Measurements from ENCODE around the gene FHIT.
A peak's percentile ranks its signal among the peaks of the same experiment; 100 is the strongest.

FHIT gene

DNA sequence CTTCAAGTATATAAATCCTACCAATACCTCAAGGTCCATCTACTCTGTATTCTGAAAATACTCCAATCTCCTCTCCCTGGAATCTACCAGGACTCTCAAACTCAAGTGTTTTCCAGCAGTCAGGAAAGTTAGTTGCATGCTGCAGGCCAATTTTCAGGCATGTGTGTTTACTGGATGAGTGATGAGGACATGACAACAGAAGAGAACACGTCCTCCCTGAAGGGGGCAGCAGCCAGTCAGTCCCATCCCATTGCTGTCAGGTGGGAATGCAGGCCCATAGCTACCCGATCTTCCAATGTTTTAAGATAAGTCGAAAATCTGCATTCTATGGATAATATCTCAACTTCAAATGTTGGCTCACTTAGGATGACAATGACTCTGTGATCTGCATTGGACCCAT is 496.2 kb downstream of the FHIT start:
- no peak for DNase-seq

DNA sequence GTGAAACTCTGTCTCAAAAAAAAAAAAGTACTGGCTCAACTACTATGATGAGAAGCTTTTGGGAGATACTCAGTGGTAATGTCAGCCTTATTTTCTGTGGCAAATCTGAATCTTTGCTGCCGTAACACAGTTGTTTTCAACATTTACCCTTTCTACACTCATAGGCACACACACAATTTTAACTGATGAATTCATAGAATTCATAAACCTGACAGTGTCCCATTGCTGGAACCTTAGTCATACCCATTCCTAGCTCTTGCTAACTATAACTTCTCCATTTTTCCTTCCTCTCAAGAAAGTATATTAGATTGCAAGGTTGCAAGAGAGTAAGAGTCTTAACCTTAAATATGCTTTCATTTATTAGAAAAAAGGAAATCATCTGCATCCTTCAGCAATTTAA is 496.6 kb downstream of the FHIT start:
- DNase-seq = no peak

DNA sequence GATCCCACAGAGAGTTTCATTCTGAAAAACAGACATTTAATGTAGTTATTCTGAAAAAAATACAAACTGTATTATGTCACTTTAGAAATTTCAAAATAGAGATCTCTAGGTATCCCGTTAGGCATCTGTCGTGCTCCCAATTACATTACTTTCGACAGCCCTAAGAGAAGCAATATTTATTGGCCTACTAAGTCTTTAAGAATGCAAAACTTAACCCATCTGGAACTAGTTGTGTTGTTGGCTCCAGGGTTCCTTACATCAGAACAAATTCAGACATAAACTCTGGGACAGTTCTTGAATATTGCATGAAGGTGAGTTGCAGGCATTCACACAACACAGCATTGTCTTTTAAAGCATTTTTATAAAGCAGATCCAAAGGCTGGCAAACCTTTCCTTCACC is 498.4 kb downstream of the FHIT start:
- DNase-seq = no peak

DNA sequence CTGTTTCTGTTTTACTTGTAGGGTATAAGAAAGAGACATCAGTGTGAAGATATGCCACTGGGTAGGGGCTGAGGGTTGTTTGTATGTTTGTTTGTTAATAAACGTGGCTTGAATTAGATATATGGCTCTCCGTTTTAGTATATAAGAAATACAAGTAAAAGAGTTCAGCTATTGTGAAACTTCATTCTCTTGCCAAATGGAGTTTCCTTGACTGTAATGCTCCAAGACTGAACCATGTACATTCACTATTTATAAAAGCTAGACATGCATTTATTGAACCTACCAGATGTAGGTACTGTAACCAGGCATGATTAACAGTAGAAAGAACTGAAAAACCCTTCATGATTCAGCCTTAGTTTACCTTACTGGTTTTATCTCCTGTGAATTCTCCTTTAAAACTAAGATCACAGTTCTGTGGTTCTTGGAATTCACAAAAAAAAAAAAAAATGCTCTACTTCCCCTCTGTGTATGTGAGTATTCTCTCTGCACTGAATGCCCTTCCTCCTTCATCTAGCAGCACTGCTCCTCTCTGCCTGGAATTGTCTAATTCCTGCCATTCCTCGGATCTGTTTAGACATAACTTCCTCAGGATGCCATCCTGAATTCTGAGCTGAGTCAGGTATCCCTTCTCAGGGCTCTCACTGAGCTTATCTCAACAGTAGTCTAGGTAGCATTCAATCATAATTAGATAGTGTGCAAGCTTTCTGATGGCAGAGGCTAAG is 504.4 kb downstream of the FHIT start:
- no peak for DNase-seq

DNA sequence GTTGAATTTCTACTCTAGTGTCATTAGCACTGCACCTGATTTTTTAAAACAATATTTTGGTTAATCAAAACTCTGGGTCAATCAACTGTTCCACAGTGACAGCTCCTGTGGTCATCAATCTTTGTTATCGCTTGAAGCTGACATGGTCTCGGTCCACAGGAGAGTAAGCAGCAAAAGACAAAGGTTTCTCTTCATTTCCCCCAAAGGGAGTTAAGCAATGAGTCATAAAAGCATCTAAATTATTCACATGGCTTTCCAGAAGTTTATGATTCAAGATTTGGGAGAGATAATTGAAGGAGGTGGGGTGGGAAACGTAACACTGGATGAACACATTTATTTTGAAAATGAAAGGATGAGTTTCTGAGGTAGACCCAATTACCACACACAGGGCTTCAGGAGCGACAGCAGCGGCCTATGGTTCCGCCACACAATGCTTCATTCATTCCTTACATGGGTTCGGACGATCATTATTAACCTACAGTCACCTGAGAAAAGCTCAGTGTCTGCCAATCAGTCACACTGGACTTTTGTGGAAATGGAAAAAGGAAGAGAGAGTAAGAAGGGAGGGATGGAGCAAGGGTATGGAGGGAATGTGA is 505.1 kb downstream of the FHIT start:
- no peak for DNase-seq

DNA sequence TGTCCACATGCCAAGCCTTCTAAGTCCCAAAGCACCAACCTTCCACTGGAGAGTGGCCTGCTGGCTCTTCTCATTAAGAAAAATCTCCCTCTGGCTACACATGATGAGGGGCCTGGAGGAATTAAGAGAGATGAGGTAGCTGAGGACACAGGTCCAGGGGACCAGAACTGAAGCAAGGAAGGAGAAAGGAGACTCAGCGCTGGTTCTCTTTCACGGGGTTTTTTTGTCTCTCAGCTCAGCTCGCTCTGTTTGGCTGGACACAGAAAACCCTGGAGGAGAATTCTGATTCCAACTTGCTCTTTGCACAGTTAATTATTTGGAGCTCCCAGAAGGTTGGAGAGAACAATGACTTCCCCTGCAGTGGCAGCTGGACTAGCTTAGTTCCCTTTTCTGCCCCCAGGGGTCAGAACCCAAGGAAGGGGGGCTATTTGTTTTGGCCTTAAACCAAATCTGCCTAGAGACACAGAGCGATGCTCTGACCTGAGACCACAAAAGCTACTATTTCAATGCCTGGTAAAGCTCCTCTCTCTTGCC is 507.6 kb downstream of the FHIT start:
- DNase-seq = peak; percentile 81

DNA sequence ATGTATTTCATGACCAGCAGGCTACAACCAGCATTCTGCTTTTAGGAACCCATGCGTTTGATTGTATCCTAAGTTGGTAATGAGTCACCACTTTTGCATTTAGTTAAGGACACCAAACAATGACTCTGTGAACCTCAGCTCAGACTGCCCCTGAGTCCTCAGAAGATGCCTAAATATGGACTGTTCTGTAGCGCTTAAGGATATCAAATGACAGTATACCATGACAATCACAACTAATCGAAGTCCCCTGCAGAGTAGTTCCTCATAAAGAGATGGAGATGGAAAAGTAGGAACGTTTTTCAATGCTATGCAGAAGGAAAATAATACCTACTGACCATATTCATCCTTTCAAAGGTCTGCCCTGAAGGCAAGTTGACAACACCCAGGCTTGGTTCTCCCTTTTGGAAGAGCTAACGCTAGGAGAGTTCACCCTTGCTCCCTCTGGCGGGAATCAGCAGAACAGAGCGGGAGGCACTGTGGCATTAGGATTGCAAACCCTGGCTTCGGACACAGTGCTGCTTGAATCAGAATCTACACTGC is 508.6 kb downstream of the FHIT start:
- peak; percentile 2 for DNase-seq

DNA sequence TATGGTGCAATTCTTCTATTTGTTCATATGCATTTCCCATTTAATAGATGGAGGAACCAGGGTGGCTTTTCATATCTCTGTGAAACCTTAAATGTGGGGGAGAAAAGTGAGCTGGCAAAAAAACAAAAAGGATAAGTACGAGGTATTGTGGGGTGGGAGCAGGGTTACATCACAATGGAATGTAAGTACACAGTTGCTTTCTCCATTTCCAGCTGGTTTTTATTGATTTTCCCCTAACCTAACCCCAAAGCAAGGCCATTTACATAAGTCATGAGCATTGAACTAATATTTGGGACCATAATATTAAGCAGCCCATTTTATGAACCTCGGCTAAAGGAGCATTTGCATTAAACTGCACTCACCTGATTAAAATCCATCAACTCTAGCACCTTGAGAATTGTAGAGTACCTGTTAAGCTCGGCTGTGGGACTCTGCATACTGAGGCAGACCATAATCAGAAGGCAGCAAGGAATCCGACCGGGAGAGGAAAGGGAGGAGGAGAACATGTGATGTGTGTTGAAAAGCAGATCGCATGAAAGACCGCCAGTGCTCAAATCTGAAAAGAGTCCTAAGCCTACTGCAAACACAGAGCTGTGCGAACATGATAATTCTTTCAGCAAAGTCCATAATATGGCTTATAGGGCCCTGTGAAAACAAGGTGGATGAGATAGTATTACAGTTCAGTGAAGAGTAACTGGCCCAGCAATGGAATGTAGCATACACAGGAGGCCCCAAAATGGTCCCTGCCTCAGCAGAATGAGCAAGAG is 513.4 kb downstream of the FHIT start:
- no peak for DNase-seq

DNA sequence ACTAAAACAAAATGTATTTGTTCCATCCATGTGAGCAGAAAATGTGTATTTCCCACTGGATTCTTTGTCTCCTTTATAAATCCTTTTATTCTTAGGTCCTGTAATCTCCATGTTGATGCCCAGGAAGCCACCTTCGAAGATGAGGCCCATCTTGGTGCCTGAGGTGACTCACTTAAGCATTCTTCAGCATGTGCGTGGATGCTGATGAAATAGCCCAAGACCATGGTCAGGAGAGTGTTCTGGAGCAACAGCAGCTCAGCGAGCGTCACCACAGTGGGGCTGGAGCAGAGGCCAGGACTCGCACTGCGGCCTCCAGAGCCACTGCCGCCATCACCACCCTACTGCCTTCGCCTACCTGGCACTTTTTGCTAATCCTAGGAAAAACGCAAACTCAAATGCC is 520.9 kb downstream of the FHIT start:
- no peak for DNase-seq

DNA sequence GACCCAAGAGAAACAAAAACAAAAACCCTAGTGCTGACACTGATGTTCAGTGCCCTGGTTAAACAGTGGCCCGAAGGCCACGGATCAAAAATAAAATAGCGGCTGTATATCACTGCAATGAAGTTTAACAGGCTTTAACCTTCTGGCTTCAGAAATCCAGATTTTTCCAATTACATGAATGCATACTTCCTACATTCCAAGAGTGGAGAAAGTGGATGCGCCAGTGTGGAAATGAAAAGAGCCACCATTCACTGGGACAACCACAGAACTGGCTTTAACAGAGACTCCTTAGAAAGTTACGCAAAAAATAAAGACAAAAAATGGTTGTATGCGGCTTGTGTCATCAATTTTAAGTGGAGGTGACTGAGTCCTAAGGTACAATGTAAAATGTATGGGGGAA is 522.2 kb downstream of the FHIT start:
- DNase-seq = no peak

DNA sequence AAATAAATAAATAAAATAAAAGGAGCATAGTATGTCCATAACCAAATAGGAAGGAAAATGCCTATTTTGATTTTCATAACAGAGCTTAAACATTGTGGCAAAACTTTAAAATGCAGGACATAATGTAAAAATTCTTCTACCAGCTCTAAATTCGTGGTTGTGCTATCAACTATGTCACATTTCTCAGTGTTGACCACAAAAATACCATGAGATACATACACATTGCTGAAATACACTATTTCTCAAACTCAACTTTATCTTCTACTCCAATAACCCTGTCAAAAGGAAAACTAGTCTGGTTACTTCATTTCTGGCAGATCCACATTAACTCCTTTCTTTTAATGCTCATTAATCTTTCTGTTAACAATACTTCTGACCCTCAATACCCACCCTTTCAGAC is 523.2 kb downstream of the FHIT start:
- no peak for DNase-seq

DNA sequence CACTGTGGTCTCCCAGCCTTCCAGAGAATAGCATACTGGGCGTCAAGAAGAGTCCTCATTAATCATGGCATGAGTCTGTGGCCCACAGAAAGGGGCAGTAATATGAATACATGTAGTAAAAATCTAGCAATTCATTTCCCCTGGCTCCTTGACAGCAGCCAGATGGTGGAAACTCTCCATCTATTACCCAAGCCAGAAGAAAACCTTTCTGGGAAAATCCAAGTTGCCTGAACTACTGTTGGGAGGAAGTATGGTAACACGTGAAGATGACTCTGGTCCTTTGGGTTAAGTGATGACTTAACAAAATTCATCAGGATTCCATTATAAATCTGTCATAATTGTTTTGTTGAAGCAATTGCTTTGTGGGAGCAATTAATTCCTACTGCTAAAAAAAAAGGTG is 530.5 kb downstream of the FHIT start:
- DNase-seq = no peak

DNA sequence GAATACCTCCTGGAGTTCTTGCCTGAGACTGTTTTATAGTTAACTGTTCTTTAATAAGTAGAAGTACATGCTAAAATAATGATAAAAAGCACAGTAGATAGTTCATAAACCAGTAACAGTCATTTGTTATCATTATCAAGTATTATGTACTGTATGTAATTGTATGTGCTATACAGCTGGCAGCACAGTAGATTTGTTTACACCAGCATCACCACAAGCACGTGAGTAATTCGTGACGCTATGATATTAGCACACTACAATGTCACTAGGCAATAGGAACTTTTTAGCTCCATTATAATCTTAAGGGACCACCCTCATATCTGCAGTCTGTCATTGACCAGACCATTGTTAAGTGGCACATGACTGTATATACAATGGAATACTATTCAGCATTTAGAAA is 534.7 kb downstream of the FHIT start:
- no peak for DNase-seq

DNA sequence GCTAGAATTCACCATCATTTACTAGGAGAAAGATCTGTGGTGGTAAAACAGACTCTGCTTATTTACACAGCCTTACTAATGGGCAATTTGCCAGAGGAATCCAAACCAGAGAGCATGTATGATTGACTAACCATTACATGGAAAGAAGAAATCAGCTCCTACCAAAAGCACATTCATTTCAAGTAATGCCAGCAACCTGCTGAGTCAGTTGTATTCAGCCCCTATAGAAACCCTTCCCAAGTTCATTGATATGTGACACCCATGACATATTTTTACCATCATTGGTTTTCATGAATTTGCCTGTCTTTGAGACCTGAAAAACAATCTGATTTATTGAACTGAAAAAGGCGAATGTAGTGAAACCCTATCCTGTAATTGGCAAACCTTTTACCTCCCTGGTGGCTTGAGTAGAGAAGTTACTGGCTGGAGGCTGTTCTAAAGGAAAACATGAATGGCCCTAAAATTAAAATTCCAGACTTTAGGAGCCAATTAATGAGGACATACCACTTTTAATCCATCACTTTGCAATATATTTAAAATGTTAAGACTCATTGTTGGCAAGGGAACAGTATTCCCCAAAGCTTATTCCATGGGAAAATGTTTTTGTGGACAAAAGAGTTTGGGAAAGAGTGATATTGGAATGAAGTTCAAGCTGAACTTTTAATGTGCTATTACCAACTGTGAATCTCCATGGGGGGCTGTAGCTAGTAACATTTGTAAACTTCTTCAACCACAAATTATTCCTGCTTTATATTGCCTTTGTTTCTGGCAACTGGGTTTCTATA is 542.9 kb downstream of the FHIT start:
- DNase-seq = peak; percentile 83

DNA sequence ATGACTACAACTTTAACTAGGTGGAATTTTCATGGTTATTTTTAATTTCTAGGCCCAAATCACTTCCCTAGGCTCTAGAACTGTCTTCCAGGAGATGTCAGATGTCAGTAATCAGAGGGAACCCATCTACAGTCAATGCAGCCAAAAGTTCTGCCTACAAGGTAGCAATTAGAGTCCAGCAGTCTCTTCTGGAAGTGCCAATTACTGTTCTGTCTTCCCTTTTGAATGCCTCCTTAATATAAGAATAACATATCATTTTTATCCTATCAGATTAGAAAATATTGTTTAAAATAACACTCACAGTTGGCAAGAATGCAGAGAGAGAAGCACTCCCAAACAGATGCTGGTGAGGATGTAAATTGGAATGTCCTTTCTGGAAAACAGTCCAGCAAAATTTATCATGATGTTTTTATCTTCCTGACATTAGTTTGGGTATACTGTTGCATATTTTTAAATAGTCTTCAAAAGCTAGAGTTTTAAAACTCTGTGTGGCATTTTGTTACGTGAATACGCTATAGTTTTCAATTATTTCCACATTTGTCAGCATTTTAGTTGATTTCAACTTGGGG is 543.7 kb downstream of the FHIT start:
- no peak for DNase-seq

DNA sequence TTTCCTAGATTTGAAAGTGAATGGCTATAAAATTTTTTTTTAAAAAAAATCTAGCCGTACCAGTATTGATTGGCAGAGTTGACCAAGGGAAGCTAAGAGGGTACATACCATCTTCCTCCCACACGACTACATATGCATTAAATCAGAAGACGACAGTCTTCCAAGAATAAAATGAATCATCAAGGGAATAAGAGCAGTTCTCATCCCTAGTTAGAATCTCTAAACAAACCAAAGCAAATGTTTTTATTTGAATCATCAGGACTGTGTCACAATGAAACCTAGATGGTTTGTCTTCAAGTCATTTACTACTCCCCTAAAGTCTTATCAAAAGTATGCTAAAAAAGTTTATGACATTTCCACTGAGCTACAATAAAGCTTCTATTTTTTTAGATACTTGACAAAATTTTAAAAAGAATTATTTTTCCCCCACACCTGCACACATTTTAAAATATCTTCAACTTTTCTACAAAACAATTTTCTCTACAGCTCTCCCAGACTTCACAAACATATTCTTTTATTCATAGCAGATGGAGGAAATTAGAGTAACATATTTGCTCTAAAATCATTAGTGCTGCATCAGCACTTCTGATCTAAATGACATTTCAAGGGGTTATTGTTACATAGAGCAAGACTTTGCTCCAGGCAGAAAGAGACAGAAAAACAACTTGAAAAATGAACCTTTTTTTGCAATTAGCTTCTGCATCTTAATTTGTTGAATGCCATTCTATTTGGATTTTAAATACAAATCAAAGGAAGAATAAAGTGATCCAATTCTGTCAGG is 547.1 kb downstream of the FHIT start:
- no peak for DNase-seq

DNA sequence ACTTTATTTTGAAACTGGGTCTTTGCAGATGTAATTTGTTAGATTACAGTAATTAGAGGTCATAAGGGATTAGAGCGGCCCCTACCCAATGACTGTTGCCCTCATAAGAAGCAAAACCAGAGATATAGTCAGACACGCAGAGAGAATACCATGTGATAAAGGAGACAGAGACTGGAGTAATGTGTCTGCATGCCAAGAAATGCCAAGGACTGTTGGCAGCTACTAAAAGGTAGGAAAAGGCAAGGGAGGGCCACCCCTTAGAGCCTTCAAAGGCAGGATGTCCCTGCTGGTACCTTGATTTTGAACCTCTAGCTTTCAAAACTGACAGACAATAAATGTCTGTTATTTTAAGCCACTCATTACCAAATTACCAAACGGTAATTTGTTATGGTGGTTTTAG is 548.2 kb downstream of the FHIT start:
- DNase-seq = no peak

DNA sequence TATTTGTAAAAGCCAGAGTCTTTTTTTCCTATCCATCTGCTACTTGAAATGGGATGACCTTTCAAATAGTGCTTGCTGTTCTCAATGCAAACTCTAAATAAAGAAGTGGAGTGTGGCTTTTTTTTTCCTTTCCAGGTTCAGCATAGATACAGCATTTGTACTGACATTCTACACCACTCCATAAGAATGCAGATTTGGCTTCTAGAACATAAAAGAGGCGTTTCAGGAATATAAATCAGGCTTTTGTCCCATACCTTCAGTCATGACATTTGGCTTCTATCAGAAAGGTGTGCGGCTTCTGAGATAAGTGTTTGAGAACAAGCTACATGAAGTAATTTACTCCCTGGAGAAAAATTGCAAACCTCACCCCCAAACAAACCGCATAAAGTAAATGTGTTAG is 553.1 kb downstream of the FHIT start:
- no peak for DNase-seq

DNA sequence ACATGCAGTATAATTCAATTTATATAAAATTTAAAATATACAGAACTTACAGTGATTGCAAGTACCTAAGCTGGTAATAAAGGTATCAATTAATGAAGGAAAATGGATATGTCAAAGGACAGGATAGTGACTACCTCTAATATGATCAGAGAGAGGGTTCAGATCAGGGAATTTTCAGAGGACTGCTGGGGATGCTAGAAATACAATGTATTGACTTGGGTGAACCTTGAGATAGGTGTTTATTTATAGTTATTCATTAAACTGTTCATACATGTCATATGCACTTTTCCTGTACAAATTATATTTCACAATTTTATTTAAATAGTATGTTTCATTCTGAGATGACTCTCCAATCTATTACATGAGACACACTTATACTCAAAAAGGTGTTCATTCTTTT is 554.1 kb downstream of the FHIT start:
- DNase-seq = no peak

DNA sequence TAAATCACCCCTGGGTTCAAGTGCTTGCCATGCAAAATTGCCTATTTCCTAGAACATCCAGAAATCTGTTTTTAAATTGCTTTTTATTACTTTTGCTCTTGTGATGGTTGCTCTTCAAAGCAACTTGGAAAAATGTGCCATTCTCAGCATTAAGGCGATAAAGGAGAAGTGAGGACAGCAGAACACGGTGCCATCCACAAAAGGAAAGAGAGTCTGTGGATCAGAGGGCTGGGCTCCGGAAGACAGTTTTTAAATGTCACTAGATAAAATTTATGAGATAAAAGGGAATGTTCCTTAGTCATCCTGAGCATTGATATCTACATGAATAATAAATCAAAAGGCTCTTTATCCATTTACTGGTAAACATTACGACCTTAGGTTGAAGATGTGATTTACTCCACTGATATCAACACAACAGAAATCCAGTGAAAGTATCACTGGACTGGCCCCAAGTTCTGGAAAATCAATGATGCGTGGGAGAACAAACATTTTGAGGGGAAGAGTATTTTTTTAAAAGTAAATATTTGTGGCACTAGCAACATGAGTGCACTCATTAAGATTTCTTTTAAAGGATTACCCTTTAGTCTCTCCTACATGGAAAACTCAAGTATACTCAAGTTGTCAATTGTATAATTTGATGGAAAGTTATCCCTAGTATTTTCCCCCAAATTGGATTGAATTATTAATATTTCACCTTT is 554.7 kb downstream of the FHIT start:
- DNase-seq = no peak

DNA sequence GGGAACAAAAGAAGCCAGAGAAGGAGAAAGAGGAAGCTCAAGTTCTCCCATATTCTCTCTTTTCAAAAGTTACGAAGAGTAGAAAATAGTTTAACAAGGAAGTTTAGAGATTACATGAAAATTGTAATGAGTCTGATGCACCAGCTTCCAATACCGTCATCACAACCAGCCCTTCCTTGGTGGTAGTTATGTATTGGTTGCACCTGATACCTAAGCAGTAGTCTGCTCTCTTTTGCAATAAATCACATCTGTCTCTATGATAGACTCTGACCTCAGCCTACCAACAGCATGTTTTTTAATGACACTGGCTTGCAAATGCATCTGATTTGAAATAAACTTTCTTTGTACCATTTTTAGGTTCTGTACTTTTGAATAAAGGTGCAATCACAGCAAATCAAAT is 575.8 kb downstream of the FHIT start:
- no peak for DNase-seq
